ENCODE measurements around the gene ZNF862. TPM values are rescaled to one million over a fixed set of nuclear protein-coding genes. Genes with fewer than 3 reads are reported as not detected.

ZNF862 gene
- total and polyA plus RNA-seq, 2 donors (not counting 3 experiments of a cell fraction or from before 2014, with no cell fraction given) = 10.8 to 14.7 TPM

- intact Hi-C loops (cut with micrococcal nuclease) = no loop called here
- H2AFZ ChIP-seq (ENCODE audit: low read depth, low read length) = no peak overlapping the region
- H3K27me3 ChIP-seq (ENCODE audit: control insufficient read depth in 2 of 2, insufficient read depth in 2 of 2, low read length in 2 of 2) = peaks cover 4 to 7% of the 10 kb centered on the region in 2 experiments
- DNase-seq (ENCODE audit: low read depth, low spot score) (no peak), FAIRE-seq (no peak)
- no peak overlapping the region for H3K4me2 ChIP-seq (ENCODE audit: insufficient read depth, low read length)
- TF ChIP-seq POLR2AphosphoS5 (IDR thresholded peaks at IDR 0.05; ENCODE audit: insufficient read depth, low read depth, low read length) = no peak
- no peak for TF ChIP-seq JUN (IDR thresholded peaks at IDR 0.05; ENCODE audit: borderline replicate concordance, insufficient read depth, insufficient read length, low read depth)
- no peak for TF ChIP-seq MYC (IDR thresholded peaks at IDR 0.05; ENCODE audit: low read depth, low read length)
- TF ChIP-seq MAX (IDR thresholded peaks at IDR 0.05; ENCODE audit: insufficient read depth, insufficient read length) = no peak
- no peak overlapping the region for H3K27ac ChIP-seq (ENCODE audit: insufficient read depth, low read depth, low read length)
- dilution Hi-C loops (cut with MboI; ENCODE audit: extremely low pct_ligation_motif_present, low sequenced_read_pairs) = no loop called here
- no TSS peak for BruUV-seq (replicated peaks)
- H3K9me3 ChIP-seq (replicated peaks; ENCODE audit: control insufficient read depth, insufficient read depth, low read length) = no peaks in the 10 kb centered on the region
- ChIA-PET CTCF (interaction anchor here (1.8 kb wide), 1 partner anchor 132 kb away, joined by 7 read pairs; no protein-coding TSS in a partner anchor), POLR2A (no interaction called here)
- no peaks in the 10 kb centered on the region for H4K20me1 ChIP-seq (replicated peaks; ENCODE audit: control insufficient read depth, extremely low read depth, insufficient read depth, low read length)
- H3K79me2 ChIP-seq (ENCODE audit: control insufficient read depth, insufficient read depth, low read length) = no peaks in the 10 kb centered on the region
- H3K4me1 ChIP-seq (ENCODE audit: control insufficient read depth, extremely low read depth, insufficient read depth, low read length) = no peaks in the 10 kb centered on the region
- H3K9ac ChIP-seq (replicated peaks; ENCODE audit: extremely low read depth, insufficient read depth, low read length) = no peak overlapping the region
- no peaks in the 10 kb centered on the region for H3K9me1 ChIP-seq (replicated peaks; ENCODE audit: control insufficient read depth, extremely low read depth, insufficient read depth, low read length)
- H3K4me3 ChIP-seq (replicated peaks in 1 of 3; ENCODE audit: insufficient read depth in 1 of 3, low read depth in 1 of 3, low read length in 3 of 3) = no peak overlapping the region
- H3K36me3 ChIP-seq (ENCODE audit: control insufficient read depth in 2 of 2, extremely low read depth in 1 of 2, insufficient read depth in 2 of 2, low read length in 2 of 2) = no peaks in the 10 kb centered on the region
These were observed 43.5 kb upstream of the ZNF862 start for GRCh38 chr7:149794661-149795060.

- ChIA-PET POLR2A (no interaction called here), CTCF (interaction anchor here (1.8 kb wide), 1 partner anchor 132 kb away, joined by 7 read pairs; no protein-coding TSS in a partner anchor)
- no peak overlapping the region for H3K4me2 ChIP-seq (ENCODE audit: insufficient read depth, low read length)
- no peaks in the 10 kb centered on the region for H4K20me1 ChIP-seq (replicated peaks; ENCODE audit: control insufficient read depth, extremely low read depth, insufficient read depth, low read length)
- no peaks in the 10 kb centered on the region for H3K4me1 ChIP-seq (ENCODE audit: control insufficient read depth, extremely low read depth, insufficient read depth, low read length)
- H3K27ac ChIP-seq (ENCODE audit: insufficient read depth, low read depth, low read length) = no peak overlapping the region
- H3K4me3 ChIP-seq (replicated peaks in 1 of 3; ENCODE audit: insufficient read depth in 1 of 3, low read depth in 1 of 3, low read length in 3 of 3) = no peak overlapping the region
- H3K36me3 ChIP-seq (ENCODE audit: control insufficient read depth in 2 of 2, extremely low read depth in 1 of 2, insufficient read depth in 2 of 2, low read length in 2 of 2) = no peaks in the 10 kb centered on the region
- peaks cover 4 to 6% of the 10 kb centered on the region in 2 experiments for H3K27me3 ChIP-seq (ENCODE audit: control insufficient read depth in 2 of 2, insufficient read depth in 2 of 2, low read length in 2 of 2)
- H3K79me2 ChIP-seq (ENCODE audit: control insufficient read depth, insufficient read depth, low read length) = no peaks in the 10 kb centered on the region
- intact Hi-C loops (cut with micrococcal nuclease) = no loop called here
- dilution Hi-C loops (cut with MboI; ENCODE audit: extremely low pct_ligation_motif_present, low sequenced_read_pairs) = no loop called here
- no TSS peak for BruUV-seq (replicated peaks)
- DNase-seq (ENCODE audit: low read depth, low spot score) = no peak
- TF ChIP-seq JUN (IDR thresholded peaks at IDR 0.05; ENCODE audit: borderline replicate concordance, insufficient read depth, insufficient read length, low read depth) (no peak), EZH2 (IDR thresholded peaks at IDR 0.05; ENCODE audit: borderline replicate concordance, low read depth, low read length, severe bottlenecking) (no peak)
- no peaks in the 10 kb centered on the region for H3K9me1 ChIP-seq (replicated peaks; ENCODE audit: control insufficient read depth, extremely low read depth, insufficient read depth, low read length)
- FAIRE-seq = no peak
- no peak overlapping the region for H2AFZ ChIP-seq (ENCODE audit: low read depth, low read length)
- H3K9me3 ChIP-seq (replicated peaks; ENCODE audit: control insufficient read depth, insufficient read depth, low read length) = no peaks in the 10 kb centered on the region
- no peak overlapping the region for H3K9ac ChIP-seq (replicated peaks; ENCODE audit: extremely low read depth, insufficient read depth, low read length)
These were observed 43.0 kb upstream of the ZNF862 start for GRCh38 chr7:149795126-149795525.

Measured in endothelial cell of umbilical vein (primary cell).